Neural progenitor cell (in vitro differentiated cells): Measurements from ENCODE around the gene CD58. TPM values are rescaled to one million over a fixed set of nuclear protein-coding genes. Genes with fewer than 3 reads are reported as not detected.
A peak's percentile ranks its signal among the peaks of the same experiment; 100 is the strongest.
"Not testable (repeated sequence)": the region's sequence is repeated elsewhere in the genome, so short reads cannot be mapped to it uniquely, and the experiment has no call there.

Source experiments
- DNase-seq: peaks from one replicate; pipeline ENCODE4 v3.0.0-alpha.2; 2016; ENCODE audit warnings: low spot score
- H2AFZ ChIP-seq: fragments of 200-600 bp; sonication (generic); replicated peaks from 2 replicates; pipeline ENCODE4 v1.6.1; 2016; ENCODE audit warnings: antibody characterized with exemption
- H3F3A ChIP-seq: fragments of 200-600 bp; sonication (generic); 2 replicates; pipeline ENCODE4 v1.6.1; 2016; ENCODE audit warnings: antibody characterized with exemption, low read depth
- H3K27ac ChIP-seq: fragments of 200-600 bp; sonication (generic); 2 replicates; pipeline ENCODE4 v1.5.1; 2016; ENCODE audit warnings: mild to moderate bottlenecking
- H3K27me3 ChIP-seq: fragments of 200-600 bp; sonication (generic); 2 replicates; pipeline ENCODE4 v1.6.1; 2016; ENCODE audit warnings: mild to moderate bottlenecking, moderate library complexity
- H3K36me3 ChIP-seq: fragments of 200-600 bp; sonication (generic); 2 replicates; pipeline ENCODE4 v1.5.1; 2016
- H3K4me1 ChIP-seq: fragments of 200-600 bp; sonication (generic); 2 replicates; pipeline ENCODE4 v1.6.1; 2016; ENCODE audit warnings: mixed run types
- H3K4me2 ChIP-seq: fragments of 200-600 bp; sonication (generic); 2 replicates; pipeline ENCODE4 v1.6.1; 2016
- H3K4me3 ChIP-seq: fragments of 200-600 bp; sonication (generic); 2 replicates; pipeline ENCODE4 v1.5.1; 2016
- H3K79me2 ChIP-seq: fragments of 200-600 bp; sonication (generic); 2 replicates; pipeline ENCODE4 v1.6.1; 2016; ENCODE audit warnings: low read depth
- H3K9ac ChIP-seq: fragments of 200-600 bp; sonication (generic); 2 replicates; pipeline ENCODE4 v1.6.1; 2016
- H3K9me3 ChIP-seq: fragments of 200-600 bp; sonication (generic); 2 replicates; pipeline ENCODE4 v1.5.1; 2016; ENCODE audit warnings: low read depth
- H4K20me1 ChIP-seq: fragments of 200-600 bp; sonication (generic); 2 replicates; pipeline ENCODE4 v1.6.1; 2016; ENCODE audit warnings: low read depth
- H3K27ac Mint-ChIP-seq: 3 replicates; pipeline ENCODE4 v1.8.0; 2021; ENCODE audit warnings: mixed read lengths
- H3K27me3 Mint-ChIP-seq: 2 replicates; pipeline ENCODE4 v1.8.0; 2022; ENCODE audit warnings: low read depth, mild to moderate bottlenecking, inconsistent platforms, moderate library complexity, mixed read lengths; ENCODE audit not compliant: insufficient read depth
- H3K36me3 Mint-ChIP-seq: 3 replicates; pipeline ENCODE4 v1.8.0; 2021; ENCODE audit warnings: mixed read lengths
- H3K4me1 Mint-ChIP-seq: 3 replicates; pipeline ENCODE4 v1.8.0; 2021; ENCODE audit warnings: mixed read lengths
- H3K4me3 Mint-ChIP-seq: 3 replicates; pipeline ENCODE4 v1.8.0; 2021; ENCODE audit warnings: mild to moderate bottlenecking, moderate library complexity, mixed read lengths
- H3K9me3 Mint-ChIP-seq: 3 replicates; pipeline ENCODE4 v1.8.0; 2020; ENCODE audit warnings: mixed read lengths
- total RNA-seq: library from RNA; depleted of rRNA; stranded (reverse); fragments of >200 nt; gene quantifications from 2 replicates; pipeline ENCODE4 v1.2.3, GENCODE V29; 2015; ENCODE audit warnings: low replicate concordance
- TF ChIP-seq, protein P1 (sequence below): fragments of 200-600 bp; sonication (generic); IDR thresholded peaks from 2 replicates; pipeline ENCODE4 v1.5.1; 2017; ENCODE audit warnings: antibody characterized with exemption, mild to moderate bottlenecking

The CD58 gene
- total RNA-seq, 1 donor from 2014 or later = 14.6 TPM

DNA sequence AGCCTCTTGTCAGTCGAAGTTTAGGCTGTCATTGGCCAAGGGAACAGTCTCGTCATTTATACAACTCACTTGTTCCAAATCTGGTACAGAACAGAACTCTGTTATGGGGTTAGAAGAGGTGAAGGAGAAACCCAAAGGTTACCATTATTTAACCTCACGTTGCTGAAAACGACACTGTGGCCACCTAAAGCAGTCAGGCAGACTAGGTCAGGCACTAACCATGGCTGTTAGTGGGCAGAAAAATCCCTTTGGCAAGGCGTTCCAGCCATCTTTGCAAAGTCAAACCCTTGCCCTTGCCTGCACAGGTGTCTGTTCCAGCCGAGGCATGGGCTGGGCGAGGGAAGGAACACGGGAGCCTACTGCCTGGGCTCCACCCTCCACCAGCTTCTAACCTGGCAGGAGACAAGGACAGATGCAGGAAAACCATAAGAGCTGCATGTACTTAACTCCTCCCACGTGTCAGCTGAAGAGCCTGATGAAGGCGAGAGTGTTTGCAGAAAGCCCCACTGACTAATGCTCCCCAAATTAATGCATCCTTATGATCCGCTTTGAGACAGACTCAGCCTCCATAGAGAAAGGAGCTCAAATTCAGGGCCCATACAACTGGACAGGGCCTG, 27.7 kb upstream of the CD58 start:
- H3K4me3 ChIP-seq, DNase-seq, H3F3A ChIP-seq, H3K9me3 Mint-ChIP-seq, H3K4me2 ChIP-seq, H3K27ac Mint-ChIP-seq, H3K4me1 ChIP-seq, H3K9me3 ChIP-seq, H4K20me1 ChIP-seq, H3K79me2 ChIP-seq, H3K36me3 Mint-ChIP-seq, H3K4me3 Mint-ChIP-seq, H3K27me3 Mint-ChIP-seq, H3K27me3 ChIP-seq, H2AFZ ChIP-seq, H3K27ac ChIP-seq, H3K36me3 ChIP-seq, H3K9ac ChIP-seq: not testable (repeated sequence)
- peaks cover 10% of the 10 kb centered on the region for H3K4me1 Mint-ChIP-seq

DNA sequence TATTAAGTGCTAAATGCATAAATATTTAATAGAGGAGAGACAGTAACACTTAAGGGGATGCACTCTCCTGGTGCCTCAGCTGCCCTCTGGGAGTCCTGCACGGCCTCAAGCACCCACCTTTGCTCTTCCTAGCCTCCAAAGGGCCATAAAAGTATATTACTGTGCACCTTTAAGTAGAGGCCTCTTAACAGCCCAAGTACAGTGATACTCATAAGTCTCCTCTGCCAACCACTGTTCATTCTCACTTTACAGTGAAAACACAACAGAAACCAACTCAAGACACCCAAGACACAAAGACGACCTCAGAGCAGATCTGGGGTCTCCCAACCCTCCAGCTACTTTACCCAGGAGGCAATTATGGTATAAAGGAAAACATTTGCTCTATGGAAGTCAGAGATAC, 26.6 kb upstream of the CD58 start:
- H3K4me1 Mint-ChIP-seq = peaks cover 14% of the 10 kb centered on the region
- not testable (repeated sequence) for DNase-seq, H3K36me3 ChIP-seq, H3K27ac ChIP-seq, H3K27me3 ChIP-seq, H2AFZ ChIP-seq, H3K4me1 ChIP-seq, H3K27ac Mint-ChIP-seq, H3K9me3 Mint-ChIP-seq, H3K4me3 Mint-ChIP-seq, H3K36me3 Mint-ChIP-seq, H4K20me1 ChIP-seq, H3F3A ChIP-seq, H3K79me2 ChIP-seq, H3K4me3 ChIP-seq, H3K9me3 ChIP-seq, H3K27me3 Mint-ChIP-seq, H3K9ac ChIP-seq, H3K4me2 ChIP-seq

DNA sequence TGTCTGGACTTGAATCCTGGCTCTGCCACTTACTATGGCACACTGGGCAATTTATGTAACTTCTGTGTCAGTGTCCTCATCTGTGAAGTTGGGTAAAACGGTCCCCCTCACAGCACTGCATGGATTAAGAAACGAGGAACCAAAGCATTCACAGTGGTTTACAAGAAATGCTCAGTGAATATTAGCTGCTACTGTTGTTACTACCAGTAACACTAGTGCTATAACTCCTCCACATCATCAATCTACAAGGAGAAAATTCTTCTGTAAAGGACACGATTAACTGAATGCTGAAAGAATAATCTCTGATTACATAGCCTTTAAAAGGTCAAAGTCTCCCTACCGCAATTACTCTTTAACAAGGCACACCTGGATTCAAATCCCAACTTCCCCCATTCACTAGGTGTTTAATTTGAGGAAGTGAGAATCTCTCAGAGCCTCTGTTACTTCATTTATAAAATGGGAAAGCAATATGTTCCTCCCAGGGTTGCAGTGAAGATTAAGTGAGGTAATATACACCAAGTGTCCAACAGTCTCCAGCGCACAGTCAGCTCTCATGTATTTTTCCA, 26.0 kb upstream of the CD58 start:
- not testable (repeated sequence) for H3K27ac Mint-ChIP-seq, H3K27me3 ChIP-seq, H3K4me2 ChIP-seq, H3K27ac ChIP-seq, H3K9me3 ChIP-seq, DNase-seq, H3K4me1 ChIP-seq, H3K4me3 Mint-ChIP-seq, H3K9ac ChIP-seq, H3K9me3 Mint-ChIP-seq, H3K36me3 Mint-ChIP-seq, H3K79me2 ChIP-seq, H3K4me3 ChIP-seq, H3K36me3 ChIP-seq, H2AFZ ChIP-seq, H4K20me1 ChIP-seq, H3F3A ChIP-seq, H3K27me3 Mint-ChIP-seq
- H3K4me1 Mint-ChIP-seq = peaks cover 20% of the 10 kb centered on the region

DNA sequence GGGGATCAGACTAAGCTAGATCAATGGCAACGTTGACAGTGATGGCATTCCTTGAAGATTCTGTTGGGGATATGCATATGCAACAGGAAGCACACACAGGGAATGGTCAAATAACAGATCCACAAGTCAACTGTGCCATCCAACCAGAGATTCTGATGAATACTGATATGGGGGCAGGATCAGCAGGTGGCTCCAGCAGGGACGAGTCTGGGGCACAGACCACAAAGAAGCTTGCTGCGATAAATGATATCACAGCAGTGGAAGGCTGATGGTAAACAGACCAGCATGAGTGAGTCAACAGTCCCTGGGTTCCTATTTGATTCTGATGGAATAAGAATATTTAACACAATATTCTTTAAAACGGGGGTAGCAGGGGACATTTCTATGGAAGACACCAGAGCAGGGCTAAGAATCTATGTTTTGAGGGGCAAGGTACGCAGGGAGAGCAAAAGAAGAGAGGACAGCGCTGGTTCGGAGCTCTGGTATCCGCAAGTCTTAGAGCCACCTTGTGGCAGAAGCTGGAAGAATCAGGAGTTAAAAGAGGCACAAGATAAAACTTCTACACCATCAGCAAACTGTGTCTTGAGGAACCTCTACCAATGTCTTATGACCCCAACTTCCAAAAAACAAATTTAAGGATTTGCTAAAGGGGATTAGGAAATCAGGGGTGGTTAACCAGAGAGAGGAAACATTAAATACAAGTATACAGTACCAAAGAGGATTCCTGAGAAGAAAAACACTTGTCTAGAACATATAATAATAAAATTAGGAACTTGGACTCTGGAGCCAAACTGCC, 25.3 kb upstream of the CD58 start:
- H2AFZ ChIP-seq = peak overlapping the region; percentile 2
- not testable (repeated sequence) for H3K9me3 Mint-ChIP-seq, H3F3A ChIP-seq, H3K79me2 ChIP-seq, H3K9me3 ChIP-seq, H3K4me3 Mint-ChIP-seq, H3K4me3 ChIP-seq, H3K4me2 ChIP-seq, H3K36me3 ChIP-seq, H3K27ac ChIP-seq, H3K9ac ChIP-seq, H3K36me3 Mint-ChIP-seq, H3K27me3 ChIP-seq, H3K27ac Mint-ChIP-seq, H3K4me1 ChIP-seq, H3K27me3 Mint-ChIP-seq, H4K20me1 ChIP-seq
- H3K4me1 Mint-ChIP-seq = peaks cover 23% of the 10 kb centered on the region
- TF ChIP-seq, protein P1, sequence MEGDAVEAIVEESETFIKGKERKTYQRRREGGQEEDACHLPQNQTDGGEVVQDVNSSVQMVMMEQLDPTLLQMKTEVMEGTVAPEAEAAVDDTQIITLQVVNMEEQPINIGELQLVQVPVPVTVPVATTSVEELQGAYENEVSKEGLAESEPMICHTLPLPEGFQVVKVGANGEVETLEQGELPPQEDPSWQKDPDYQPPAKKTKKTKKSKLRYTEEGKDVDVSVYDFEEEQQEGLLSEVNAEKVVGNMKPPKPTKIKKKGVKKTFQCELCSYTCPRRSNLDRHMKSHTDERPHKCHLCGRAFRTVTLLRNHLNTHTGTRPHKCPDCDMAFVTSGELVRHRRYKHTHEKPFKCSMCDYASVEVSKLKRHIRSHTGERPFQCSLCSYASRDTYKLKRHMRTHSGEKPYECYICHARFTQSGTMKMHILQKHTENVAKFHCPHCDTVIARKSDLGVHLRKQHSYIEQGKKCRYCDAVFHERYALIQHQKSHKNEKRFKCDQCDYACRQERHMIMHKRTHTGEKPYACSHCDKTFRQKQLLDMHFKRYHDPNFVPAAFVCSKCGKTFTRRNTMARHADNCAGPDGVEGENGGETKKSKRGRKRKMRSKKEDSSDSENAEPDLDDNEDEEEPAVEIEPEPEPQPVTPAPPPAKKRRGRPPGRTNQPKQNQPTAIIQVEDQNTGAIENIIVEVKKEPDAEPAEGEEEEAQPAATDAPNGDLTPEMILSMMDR = peak; percentile 67
- DNase-seq = peak; percentile 53
